NCI-H2196 (cell line): Measurements from ENCODE around the gene GALNT18.
A peak's percentile ranks its signal among the peaks of the same experiment; 100 is the strongest.

ENCODE experiments used
- DNase-seq: peaks from one replicate; lab custom pipeline; 2025; ENCODE audit not compliant: unreplicated experiment; lab: John Stamatoyannopoulos, UW

GALNT18 gene

GRCh38 chr11:11624926-11625325, 3.1 kb upstream of the GALNT18 start:
- DNase-seq, result no peak

GRCh38 chr11:11624204-11624603, 2.4 kb upstream of the GALNT18 start:
- no peak for DNase-seq

GRCh38 chr11:11622772-11623171, 967 bp upstream of the GALNT18 start:
- DNase-seq, result peak; percentile 23

- no peak for DNase-seq
Measured at GRCh38 chr11:11622340-11622706, 518 bp upstream of the GALNT18 start.

- peak; percentile 30 for DNase-seq
Measured at GRCh38 chr11:11620921-11621572, 758 bp downstream of the GALNT18 start.

GRCh38 chr11:11620173-11620920, 1.5 kb downstream of the GALNT18 start:
- DNase-seq, result peak; percentile 58

- no peak for DNase-seq
Measured at GRCh38 chr11:11618973-11619435, 2.8 kb downstream of the GALNT18 start.

- no peak for DNase-seq
Measured at GRCh38 chr11:11615086-11615485, 6.7 kb downstream of the GALNT18 start.

- DNase-seq, result no peak
Measured at GRCh38 chr11:11612439-11612838, 9.4 kb downstream of the GALNT18 start.

- DNase-seq, result no peak
Measured at GRCh38 chr11:11611381-11611780, 10.4 kb downstream of the GALNT18 start.

- peak; percentile 49 for DNase-seq
Measured at GRCh38 chr11:11608783-11609232, 13.0 kb downstream of the GALNT18 start.

GRCh38 chr11:11607772-11608171, 14.0 kb downstream of the GALNT18 start:
- DNase-seq, result peak; percentile 31

- DNase-seq, result no peak
Measured at GRCh38 chr11:11605821-11606450, 15.9 kb downstream of the GALNT18 start.

GRCh38 chr11:11605181-11605580, 16.6 kb downstream of the GALNT18 start:
- DNase-seq, result peak; percentile 8

- DNase-seq, result no peak
Measured at GRCh38 chr11:11604370-11604990, 17.3 kb downstream of the GALNT18 start.

GRCh38 chr11:11602011-11602410, 19.8 kb downstream of the GALNT18 start:
- DNase-seq, result no peak

- no peak for DNase-seq
Measured at GRCh38 chr11:11600288-11600687, 21.5 kb downstream of the GALNT18 start.

GRCh38 chr11:11598243-11598642, 23.6 kb downstream of the GALNT18 start:
- DNase-seq, result no peak

GRCh38 chr11:11594162-11594561, 27.6 kb downstream of the GALNT18 start:
- DNase-seq, result no peak

- DNase-seq, result no peak
Measured at GRCh38 chr11:11592146-11592684, 29.6 kb downstream of the GALNT18 start.

- no peak for DNase-seq
Measured at GRCh38 chr11:11589437-11589836, 32.4 kb downstream of the GALNT18 start.
